Mesenteric fat pad (tissue), 1 donor: Measurements from ENCODE around the gene TNS2. TPM values are rescaled to one million over a fixed set of nuclear protein-coding genes. Genes with fewer than 3 reads are reported as not detected.
A peak's percentile ranks its signal among the peaks of the same experiment; 100 is the strongest.
"Not testable (repeated sequence)": the region's sequence is repeated elsewhere in the genome, so short reads cannot be mapped to it uniquely, and the experiment has no call there.

Experiments
- DNase-seq: peaks from one replicate; pipeline ENCODE4 v3.0.0-alpha.2; 2020; ENCODE audit warnings: low spot score
- long read RNA-seq: library from polyadenylated mRNA; unstranded; transcript quantifications from one replicate; pipeline ENCODE4 v2.0.0, GENCODE V29; 2020
- total RNA-seq: library from RNA; stranded (reverse); fragmentation: NEBNext Ultra II Directional; extraction: Animal tissue kit (Norgen Biotek cat#: 25700); gene quantifications from one replicate; pipeline ENCODE4 v1.2.1, GENCODE V29; 2021
- donor health status: DM: yes; HTN: yes; CAD: no.

The TNS2 gene, protein sequence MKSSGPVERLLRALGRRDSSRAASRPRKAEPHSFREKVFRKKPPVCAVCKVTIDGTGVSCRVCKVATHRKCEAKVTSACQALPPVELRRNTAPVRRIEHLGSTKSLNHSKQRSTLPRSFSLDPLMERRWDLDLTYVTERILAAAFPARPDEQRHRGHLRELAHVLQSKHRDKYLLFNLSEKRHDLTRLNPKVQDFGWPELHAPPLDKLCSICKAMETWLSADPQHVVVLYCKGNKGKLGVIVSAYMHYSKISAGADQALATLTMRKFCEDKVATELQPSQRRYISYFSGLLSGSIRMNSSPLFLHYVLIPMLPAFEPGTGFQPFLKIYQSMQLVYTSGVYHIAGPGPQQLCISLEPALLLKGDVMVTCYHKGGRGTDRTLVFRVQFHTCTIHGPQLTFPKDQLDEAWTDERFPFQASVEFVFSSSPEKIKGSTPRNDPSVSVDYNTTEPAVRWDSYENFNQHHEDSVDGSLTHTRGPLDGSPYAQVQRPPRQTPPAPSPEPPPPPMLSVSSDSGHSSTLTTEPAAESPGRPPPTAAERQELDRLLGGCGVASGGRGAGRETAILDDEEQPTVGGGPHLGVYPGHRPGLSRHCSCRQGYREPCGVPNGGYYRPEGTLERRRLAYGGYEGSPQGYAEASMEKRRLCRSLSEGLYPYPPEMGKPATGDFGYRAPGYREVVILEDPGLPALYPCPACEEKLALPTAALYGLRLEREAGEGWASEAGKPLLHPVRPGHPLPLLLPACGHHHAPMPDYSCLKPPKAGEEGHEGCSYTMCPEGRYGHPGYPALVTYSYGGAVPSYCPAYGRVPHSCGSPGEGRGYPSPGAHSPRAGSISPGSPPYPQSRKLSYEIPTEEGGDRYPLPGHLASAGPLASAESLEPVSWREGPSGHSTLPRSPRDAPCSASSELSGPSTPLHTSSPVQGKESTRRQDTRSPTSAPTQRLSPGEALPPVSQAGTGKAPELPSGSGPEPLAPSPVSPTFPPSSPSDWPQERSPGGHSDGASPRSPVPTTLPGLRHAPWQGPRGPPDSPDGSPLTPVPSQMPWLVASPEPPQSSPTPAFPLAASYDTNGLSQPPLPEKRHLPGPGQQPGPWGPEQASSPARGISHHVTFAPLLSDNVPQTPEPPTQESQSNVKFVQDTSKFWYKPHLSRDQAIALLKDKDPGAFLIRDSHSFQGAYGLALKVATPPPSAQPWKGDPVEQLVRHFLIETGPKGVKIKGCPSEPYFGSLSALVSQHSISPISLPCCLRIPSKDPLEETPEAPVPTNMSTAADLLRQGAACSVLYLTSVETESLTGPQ (N-terminal part only)
- total RNA-seq: 210 TPM
- long read RNA-seq, partial matches to known transcripts: 75 of 91 reads
- long read RNA-seq, other reads (novel, unspliced or antisense): 15 of 91 reads

DNA sequence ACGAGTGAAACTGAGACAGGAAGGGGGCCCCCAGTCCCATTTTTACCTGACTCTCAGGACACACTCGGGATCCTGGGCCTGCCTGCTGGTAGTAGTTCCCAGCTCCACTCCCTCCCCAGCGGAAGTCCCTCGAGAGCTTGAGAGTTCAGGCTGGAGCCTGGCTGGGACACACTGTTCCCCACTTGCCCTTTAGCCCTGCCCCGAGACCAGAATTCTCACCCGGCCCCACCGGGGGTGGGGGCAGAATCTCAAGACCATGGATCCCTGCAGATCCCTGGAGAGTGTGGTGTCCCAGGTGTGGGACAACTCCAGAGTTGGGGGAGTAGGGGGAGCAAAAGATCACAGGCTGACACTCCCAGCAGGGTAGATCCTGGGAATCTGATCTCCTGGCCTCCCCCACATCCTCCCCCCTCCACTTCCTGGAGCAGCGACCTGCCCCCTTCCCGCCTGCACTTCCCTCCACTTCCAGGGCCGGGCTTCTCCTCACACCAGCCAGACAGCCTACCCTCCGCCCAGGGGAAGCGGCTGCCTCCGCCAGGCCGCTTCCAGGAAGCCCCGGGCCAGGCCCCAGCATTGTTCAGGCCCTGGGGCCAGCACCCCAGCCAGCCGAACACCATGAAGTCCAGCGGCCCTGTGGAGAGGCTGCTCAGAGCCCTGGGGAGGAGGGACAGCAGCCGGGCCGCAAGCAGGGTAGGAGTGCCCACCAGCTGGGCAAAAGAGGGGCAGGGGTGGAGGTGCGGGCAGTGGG, at the start of gene TNS2:
TNS2 (plus strand) TSS at position 495 of the 748 bp plus-strand sequence; CDS start at position 616, 121 bp downstream.
- DNase-seq: no peak

DNA sequence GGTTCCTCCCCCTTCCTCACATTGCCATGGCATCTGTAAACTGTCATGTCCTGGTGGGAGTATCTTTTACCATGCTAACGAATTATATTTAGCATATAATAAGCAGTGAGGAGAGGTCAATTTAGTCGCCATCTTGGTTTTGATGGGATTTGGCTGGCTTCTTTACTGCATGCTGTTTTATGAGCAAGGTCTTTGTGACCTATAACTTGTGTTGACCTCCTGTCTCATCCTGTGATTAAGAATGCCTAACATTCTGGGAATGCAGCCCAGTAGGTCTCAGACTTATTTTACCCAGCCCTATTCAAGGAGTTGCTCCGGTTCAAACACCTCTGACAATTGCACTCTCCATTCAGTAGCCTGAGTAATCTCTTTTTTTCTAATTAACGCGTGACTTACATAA, 45.7 kb upstream of the TNS2 start:
- no peak for DNase-seq

DNA sequence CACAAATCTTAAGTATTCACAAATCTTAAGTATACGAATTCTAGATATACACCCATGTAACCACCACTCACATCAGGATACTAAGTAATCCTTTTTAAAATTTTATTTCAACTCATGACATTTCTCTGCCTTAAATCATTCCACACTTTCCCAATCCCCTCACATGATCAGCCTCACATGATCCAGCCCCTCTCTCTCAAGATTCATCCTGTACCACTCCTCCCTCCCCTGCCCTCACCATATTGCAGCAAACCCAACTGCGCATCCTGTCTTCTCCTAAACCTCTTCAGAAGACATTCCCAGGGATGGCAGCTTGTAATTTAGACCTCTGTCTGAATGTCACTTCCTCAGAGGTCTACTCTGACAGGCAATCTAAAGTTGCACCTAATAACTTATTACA, 45.3 kb upstream of the TNS2 start:
- DNase-seq: no peak

DNA sequence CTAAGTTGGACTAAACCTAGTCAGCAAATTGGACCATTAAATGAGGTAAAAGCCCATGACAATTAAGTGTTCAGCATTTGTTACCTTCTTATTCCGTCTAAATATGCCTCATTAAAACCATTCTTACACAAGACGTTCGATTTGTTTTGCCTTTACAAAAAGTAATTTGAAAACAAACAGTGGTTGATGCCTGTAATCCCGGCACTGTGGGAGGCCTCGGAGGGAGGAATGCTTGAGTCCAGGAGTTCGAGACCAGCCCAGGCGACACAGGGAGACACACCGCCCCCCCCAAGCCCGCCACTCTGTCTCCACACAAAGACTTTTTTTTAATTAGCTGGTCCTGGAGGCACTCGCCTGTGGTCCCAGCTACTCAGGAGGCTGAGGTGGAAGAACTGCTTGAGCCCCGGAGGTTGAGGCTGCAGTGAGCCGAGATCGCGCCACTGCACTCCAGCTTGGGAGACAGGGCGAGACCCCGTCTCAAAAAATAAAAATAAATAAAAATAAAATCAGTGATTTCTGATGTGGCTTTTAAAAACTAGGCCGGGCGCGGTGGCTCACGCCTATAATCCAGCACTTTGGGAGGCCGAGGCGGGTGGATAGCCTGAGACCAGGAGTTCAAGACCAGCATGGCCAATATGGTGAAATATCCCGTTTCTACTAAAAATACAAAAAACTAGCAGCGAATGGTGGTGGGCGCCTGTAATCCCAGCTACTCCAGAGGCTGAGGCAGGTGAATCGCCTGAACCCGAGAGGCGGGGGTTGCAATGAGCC, 44.5 kb upstream of the TNS2 start:
- no peak for DNase-seq

DNA sequence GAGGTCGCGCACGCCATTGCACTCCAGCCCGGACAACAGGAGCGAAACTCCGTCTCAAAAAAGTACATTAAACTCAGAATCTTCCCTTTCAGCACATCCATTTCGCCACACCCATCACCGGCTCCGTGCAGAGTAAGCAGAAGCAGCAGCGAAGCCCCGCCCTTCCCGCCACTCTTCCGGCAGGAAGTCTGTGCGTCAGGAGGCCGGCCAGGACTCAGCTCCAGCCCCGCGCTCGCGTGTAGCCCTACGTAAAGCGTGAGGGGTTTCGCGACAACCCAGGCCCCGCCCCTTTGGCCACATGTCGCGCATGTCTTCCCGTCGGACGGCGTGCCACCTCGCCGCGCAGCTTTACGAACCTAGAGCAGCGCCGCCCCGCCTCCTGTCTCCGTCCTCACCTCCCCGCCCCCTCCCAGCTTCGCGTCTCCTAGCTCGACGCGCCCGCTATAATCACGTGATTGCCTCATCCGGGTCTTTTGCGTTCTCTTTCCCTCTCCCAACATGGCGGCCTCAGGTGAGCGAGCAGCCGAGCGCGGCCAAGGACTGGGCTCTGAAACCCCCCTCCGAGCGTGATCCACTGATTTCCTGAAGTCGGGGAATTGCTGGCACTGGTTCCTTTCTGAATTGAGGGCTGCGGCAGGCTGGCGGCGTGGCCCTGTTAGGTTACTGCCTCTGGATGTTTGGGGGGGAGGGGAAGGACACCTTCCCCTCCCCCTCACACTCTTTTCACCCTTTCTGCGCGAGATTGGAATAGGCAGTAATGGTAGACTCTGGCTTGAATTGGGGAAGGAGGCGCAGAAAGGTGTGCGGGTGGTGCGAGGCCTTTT, 43.7 kb upstream of the TNS2 start, which contains the start of gene EIF4B:
EIF4B (plus strand) TSS at position 471 of the 824 bp plus-strand sequence; CDS start at position 499, 28 bp downstream.
- DNase-seq: peak; percentile 100

DNA sequence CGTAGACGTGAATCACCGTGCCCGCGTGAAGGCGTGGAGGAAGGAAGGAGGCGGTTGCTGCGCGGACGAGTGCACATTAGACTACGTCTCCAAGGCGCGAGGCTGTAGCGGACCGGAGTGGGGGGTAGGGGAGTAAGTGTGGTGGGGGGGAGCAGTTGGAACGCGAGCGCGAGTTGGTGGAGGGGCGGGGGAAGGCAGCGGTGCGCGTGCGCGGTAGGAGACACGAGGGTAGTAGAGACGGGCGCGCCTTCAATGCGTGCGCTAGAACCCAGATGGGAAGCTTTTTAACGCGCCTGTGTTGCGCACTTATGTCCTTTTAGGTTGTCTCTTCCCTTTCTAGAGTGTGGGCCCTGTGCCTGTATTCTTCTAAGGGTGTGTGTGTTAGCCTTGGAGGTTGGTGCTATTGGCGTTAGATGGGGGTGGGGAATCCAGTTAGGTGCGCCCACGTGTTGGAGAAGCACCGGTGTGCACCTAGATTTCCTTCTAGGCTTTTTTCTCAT, 43.0 kb upstream of the TNS2 start:
- peak; percentile 92 for DNase-seq

DNA sequence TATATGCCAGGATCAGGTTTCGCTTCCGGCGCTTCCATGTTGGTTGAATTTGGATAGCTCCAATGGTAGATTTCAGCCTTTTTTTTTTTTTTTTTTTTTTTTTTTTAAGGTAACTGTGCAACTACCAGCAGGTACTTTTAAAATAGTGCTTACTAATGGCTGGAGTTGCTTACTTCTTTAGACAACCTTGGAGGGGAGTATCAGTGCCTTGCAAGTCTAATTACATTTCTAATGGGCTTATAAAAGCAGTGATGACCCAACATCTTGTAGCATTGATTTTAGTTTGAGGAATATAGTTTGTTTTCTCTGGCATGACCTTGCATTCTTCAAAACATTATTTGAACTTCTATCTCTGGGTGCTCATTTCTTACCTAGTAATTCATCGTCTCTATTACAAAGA, 42.5 kb upstream of the TNS2 start:
- DNase-seq: no peak

DNA sequence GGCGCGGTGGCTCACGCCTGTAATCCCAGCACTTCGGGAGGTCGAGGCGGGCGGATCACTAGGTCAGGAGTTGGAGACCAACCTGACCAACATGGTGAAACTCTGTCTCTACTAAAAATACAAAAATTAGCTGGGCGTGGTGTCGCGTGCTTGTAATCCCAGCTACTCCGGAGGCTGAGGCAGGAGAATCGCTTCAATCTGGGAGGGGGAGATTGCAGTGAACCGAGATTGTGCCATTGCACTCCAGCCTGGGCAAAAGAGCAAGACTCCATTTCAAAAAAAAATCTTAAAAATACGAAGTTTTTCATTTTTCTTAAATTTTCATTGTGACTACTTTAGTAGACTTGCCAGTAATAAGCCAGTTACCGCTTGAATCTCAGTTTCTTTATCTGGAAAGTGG, 41.1 kb upstream of the TNS2 start:
- DNase-seq: not testable (repeated sequence)

DNA sequence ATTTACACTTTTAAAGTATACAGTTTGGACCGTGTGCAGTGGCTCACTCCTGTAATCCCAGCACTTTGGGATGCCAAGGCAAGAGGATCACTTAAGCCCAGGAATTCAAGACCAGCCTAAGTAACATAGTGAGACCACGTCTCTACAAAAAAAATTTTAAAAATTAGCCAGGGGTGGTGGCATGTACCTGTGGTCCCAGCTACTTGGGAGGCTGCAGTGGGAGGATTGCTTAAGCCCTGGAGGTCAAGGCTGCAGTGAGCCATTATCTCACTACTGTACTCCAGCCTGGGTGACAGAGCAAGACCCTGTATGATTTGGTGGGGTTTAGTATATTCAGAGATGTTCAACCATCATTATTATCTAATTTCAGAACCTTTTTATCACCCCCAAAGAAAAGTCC, 38.9 kb upstream of the TNS2 start:
- no peak for DNase-seq

DNA sequence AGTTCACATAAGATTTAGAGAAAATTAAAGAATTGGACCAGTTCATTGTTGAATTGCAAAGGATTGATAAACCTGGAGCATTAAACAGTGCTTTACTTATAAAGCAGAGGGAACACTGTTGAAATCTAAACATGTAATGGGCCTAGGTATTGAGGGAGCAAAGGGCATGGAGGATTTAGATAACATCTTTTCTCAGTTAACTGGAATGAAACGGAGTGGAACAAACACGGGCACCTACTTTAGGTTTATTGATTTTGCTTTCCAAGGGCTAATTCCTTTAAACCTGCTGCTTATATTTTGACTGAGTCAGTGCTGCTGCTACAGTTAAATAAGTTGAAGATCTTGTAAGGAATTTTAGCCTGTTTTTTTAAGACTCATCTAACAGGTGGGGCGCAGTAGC, 38.0 kb upstream of the TNS2 start:
- DNase-seq: no peak

DNA sequence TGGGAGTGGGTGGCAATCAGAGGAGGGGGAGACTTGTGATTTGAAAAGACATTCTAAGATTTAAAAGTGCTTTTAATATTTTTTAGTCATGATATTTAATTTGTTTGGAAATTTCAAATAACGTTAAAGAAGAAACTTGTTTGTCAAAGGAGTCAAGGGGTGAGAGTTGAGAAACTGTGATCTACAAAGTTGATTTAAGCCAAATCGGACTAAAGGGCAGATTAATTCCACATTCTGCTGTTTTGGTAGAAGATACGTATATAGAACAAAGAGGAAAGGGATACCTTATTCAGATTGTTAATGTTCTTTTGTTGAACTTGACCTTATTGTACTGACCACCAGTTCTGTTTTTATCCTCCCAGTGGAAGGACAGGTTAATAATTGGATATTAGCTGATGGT, 36.9 kb upstream of the TNS2 start:
- no peak for DNase-seq

DNA sequence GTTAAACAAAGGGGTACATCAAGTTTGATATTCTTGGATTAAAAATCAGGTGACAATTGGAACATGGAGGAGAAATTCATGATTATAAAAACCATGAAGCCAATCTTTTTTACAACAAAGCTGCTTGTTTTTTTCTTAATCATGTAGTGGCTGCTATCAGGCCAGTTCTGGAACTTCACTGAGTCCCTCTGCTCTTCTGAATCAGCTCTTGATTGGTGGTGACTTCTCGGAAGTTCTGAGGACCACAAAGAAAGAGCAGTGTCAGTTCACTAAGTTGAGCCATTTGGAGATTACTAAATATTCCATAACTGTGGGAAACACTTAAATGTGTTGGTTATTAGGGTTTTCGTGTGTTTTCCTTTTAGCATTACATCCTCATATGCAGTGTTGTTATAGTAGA, 35.2 kb upstream of the TNS2 start:
- no peak for DNase-seq

DNA sequence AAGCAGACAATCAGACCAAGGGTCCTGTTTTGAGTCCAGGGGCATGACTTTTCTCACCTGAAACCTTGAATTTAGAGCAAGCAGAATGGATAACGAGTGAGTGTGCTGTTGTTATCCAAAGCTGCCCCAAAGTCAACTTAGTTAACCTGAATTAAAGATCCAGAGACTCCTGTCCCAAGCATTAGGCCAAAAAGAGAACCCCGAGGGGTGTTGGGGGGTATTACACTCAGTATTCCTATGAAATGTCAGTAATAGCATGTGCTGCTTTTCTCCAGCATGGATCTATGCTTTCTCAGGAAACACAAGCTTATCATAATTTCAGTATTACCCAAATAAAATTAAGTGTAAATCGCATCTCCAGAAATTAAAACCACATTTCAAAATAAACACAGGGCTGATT, 24.6 kb upstream of the TNS2 start:
- DNase-seq: no peak

DNA sequence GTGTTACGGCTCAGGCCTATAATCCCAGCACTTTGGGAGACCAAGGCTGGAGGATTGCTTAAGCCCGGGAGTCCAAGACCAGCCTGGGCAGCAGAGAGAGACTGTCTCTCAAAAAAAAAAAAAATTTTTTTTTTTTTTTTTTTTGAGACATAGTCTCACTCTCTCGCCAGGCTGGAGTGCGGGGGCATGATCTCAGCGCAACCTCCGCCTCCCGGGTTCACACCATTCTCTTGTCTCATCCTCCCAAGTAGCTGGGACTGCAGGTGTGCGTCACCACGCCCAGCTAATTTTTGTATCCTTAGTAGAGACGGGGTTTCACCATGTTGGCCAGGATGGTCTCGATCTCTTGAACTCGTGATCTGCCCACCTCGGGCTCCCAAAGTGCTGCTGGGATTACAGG, 22.9 kb upstream of the TNS2 start:
- not testable (repeated sequence) for DNase-seq

DNA sequence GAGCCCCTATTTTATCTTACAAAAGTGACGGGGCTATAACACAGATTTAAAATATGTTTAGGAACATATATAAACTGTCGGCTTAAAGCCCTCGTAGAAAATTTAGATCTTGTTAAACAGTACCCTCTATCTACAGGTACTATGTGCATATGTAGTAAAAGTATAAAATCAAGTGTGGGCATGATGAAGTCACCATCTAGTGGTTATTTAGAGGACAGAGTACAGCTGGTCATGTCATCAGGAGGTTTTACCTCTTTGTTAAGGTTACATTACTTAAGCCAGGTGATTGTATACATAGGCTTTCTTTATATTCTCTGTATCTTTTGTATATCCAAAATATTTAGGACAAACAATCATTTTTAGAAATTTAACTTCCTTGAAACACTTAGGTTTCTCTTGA, 18.2 kb upstream of the TNS2 start:
- no peak for DNase-seq

DNA sequence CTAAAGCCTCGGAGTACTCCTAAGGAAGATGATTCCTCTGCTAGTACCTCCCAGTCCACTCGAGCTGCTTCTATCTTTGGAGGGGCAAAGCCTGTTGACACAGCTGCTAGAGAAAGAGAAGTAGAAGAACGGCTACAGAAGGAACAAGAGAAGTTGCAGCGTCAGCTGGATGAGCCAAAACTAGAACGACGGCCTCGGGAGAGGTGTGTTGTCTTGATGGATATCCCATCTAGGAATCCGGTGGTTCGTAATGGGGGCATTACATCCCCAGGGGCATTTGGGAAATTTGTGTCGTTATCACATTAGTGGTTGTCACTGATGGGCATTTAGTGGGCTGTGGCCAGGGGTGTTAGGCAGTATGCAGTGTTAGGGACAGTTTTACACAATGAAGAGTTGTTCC, 16.0 kb upstream of the TNS2 start:
- DNase-seq: not testable (repeated sequence)

DNA sequence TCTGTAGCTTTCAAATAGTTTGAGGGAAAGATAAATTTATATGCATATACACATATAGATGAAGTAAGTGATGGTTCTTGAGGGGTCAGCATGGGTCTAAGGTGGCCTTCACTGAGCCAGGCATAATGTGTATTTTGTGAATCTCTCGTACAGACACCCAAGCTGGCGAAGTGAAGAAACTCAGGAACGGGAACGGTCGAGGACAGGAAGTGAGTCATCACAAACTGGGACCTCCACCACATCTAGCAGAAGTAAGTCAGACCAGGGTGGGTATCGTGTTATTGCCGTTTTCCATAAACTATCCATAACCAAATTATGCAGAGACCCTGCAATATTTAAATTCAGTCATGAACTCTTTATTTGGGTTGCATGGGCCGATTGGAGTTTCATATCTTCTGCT, 15.4 kb upstream of the TNS2 start:
- no peak for DNase-seq

DNA sequence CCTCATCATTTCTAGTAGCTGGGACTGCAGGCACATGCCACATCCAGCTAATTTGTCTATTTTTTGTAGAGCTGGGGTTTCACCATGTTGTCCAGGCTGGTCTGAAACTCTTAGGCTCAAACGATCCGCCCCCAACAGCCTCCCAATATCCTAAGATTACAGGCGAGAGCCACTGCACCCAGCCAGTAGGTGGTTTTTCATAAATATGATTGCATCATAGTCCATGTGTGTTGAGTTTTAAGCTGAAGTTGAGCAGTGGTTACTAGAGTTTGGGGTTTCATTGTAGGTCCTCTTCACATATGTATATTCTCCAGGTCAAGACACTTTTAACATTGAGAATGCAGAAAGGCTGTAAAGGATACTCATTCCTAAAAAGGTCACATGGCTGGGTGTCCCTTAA, 13.1 kb upstream of the TNS2 start:
- no peak for DNase-seq

DNA sequence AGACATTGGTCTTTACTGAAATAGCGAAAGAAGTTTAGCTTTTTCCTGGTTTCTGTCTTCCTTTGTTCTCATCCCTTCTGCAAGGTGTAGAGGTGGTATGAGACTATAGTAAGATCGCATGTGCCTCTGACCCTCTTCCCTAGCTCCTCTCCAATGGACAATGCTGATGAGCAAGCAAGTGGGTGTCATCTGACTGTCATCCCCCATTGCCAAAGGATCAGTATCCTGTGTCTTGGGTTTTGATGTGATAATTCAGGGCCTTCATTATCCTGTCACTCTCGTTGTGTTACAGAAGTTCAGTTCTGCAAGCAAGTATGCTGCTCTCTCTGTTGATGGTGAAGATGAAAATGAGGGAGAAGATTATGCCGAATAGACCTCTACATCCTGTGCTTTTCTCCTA, 10.0 kb upstream of the TNS2 start:
- no peak for DNase-seq
